Panc1 (cell line): Measurements from ENCODE around the gene DSCAM. TPM values are rescaled to one million over a fixed set of nuclear protein-coding genes. Genes with fewer than 3 reads are reported as not detected.

Experiments used
- ATAC-seq: fragments of 200-7000 bp; cut with Tn5 transposase; 2 replicates; pipeline ENCODE4 v1.9.1; 2020; ENCODE audit warnings: mild to moderate bottlenecking, moderate library complexity
- BruUV-seq: library from RNA; stranded (reverse); fragments of 400-500 nt; replicated peaks from 2 replicates; lab custom pipeline; 2021; lab: Mats Ljungman, UMichigan
- CTCF ChIA-PET: fragments of 300-600 bp; sonication (Branson Sonifier 250); formaldehyde crosslinking; loops from one replicate; lab custom pipeline; 2022; ENCODE audit warnings: antibody characterized with exemption; lab: Charles Lee
- POLR2A ChIA-PET: fragments of 300-600 bp; sonication (Branson Sonifier 250); formaldehyde crosslinking; loops from one replicate; lab custom pipeline; 2022; ENCODE audit warnings: antibody characterized with exemption; lab: Charles Lee
- DNase-seq: peaks from one replicate; pipeline ENCODE4 v3.0.0-alpha.2; 2010; ENCODE audit warnings: low read depth, low spot score
- H3K27ac ChIP-seq: 2 replicates; pipeline ENCODE4 v1.5.1; 2011; ENCODE audit warnings: mild to moderate bottlenecking, low read length, inconsistent platforms
- H3K27me3 ChIP-seq: fragments of 200-500 bp; sonication (Bioruptor generic); 2 replicates; pipeline ENCODE4 v1.6.0; 2014; ENCODE audit warnings: low read length, inconsistent platforms; ENCODE audit not compliant: control insufficient read depth, insufficient read depth
- H3K36me3 ChIP-seq: fragments of 200-500 bp; sonication (Bioruptor generic); 2 replicates; pipeline ENCODE4 v1.5.1; 2014; ENCODE audit warnings: inconsistent platforms, mild to moderate bottlenecking, low read length, moderate library complexity; ENCODE audit not compliant: control insufficient read depth, insufficient read depth
- H3K4me1 ChIP-seq: 2 replicates; pipeline ENCODE4 v1.5.1; 2011; ENCODE audit warnings: inconsistent platforms, mild to moderate bottlenecking, low read length, moderate library complexity; ENCODE audit not compliant: control insufficient read depth, insufficient read depth
- H3K4me3 ChIP-seq, 2 experiments: 2 replicates each; pipeline ENCODE4 v1.5.1; 2011 to 2012; ENCODE audit warnings: low read depth in 2 of 2, low read length in 2 of 2, mild to moderate bottlenecking in 2 of 2, inconsistent platforms in 1 of 2, moderate library complexity in 1 of 2
- H3K9me3 ChIP-seq: fragments of 200-500 bp; sonication (Bioruptor generic); 2 replicates; pipeline ENCODE4 v1.5.1; 2014; ENCODE audit warnings: low read depth, mild to moderate bottlenecking, inconsistent platforms, low read length, moderate library complexity; ENCODE audit not compliant: control insufficient read depth, insufficient read depth
- CTCF ChIP-seq: fragments of 450-650 bp; IDR thresholded peaks from 2 replicates; pipeline ENCODE4 v1.5.1; 2017; ENCODE audit warnings: mild to moderate bottlenecking
- POLR2AphosphoS5 ChIP-seq: IDR thresholded peaks from 2 replicates; pipeline ENCODE4 v1.6.1; 2012; ENCODE audit warnings: mild to moderate bottlenecking, low read depth, low read length, moderate library complexity
- REST ChIP-seq, 2 experiments: IDR thresholded peaks; 2 replicates each; pipeline ENCODE4 v1.6.1; 2011 to 2012; ENCODE audit warnings: low read depth in 2 of 2, control low read depth in 1 of 2, low read length in 1 of 2, mild to moderate bottlenecking in 1 of 2, moderate library complexity in 1 of 2; ENCODE audit not compliant: insufficient read depth in 1 of 2
- SIN3A ChIP-seq: IDR thresholded peaks from 2 replicates; pipeline ENCODE4 v1.6.1; 2012; ENCODE audit warnings: low read depth, mild to moderate bottlenecking, low read length, moderate library complexity, borderline replicate concordance; ENCODE audit not compliant: insufficient read depth
- TCF7L2 ChIP-seq: IDR thresholded peaks from 2 replicates; pipeline ENCODE4 v1.6.1; 2011; ENCODE audit warnings: mild to moderate bottlenecking, low read depth, low read length, inconsistent platforms
- in situ Hi-C: cut with HindIII; loops from 2 replicates; pipeline ENCODE4 v1.10.0; 2016; ENCODE audit warnings: low sequenced_read_pairs, low pct_unique_long_range_greater_than_20kb
- intact Hi-C: fragments of 100-400 bp; cut with micrococcal nuclease; formaldehyde crosslinking; loops from one replicate; pipeline ENCODE4 v1.10.0; 2022; ENCODE audit not compliant: unreplicated experiment
- total RNA-seq: library from RNA; stranded (reverse); gene quantifications from one replicate; pipeline ENCODE4 v1.2.1, GENCODE V29; 2021; ENCODE audit not compliant: unreplicated experiment

Gene DSCAM
- total RNA-seq, 1 experiment from 2014 or later, result not detected

DNA sequence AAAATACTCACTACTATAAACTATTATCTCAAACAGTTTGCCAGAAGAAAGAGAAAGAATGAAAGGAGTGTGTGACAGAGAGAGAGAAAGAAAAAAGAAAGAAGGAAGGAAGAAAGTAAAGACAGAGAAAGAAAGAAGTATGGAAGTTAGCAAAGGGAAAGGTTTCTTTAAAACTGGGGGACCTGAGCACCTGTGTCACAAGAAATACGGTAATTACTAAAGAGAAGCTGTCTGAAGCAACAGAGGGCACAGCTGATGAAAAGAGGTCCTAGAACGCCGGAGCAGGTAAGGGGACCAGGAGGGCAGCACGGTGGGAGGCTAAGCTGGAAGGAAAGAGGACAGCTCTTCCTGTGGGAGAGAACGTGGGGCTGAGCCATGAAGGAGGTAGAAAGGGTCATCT, 163.6 kb downstream of the DSCAM start:
- DNase-seq, result no peak
- CTCF ChIA-PET, result no interaction called here
- no peaks in the 10 kb centered on the region for H3K36me3 ChIP-seq
- ATAC-seq, result no peak
- no peaks in the 10 kb centered on the region for H3K9me3 ChIP-seq
- no peaks in the 10 kb centered on the region for H3K4me1 ChIP-seq
- H3K27me3 ChIP-seq, result no peaks in the 10 kb centered on the region
- no peak for TF ChIP-seq REST (IDR thresholded peaks at IDR 0.05; ENCODE audit: insufficient read depth in 1 of 2, low read depth in 2 of 2, low read length in 1 of 2)
- TF ChIP-seq CTCF, result no peak
- no peak for TF ChIP-seq TCF7L2
- no peak for TF ChIP-seq SIN3A
- in situ Hi-C loops (no loop called here), intact Hi-C loops (no loop called here)
- H3K27ac ChIP-seq, result no peak overlapping the region
- BruUV-seq, result no TSS peak
- H3K4me3 ChIP-seq, result no peak overlapping the region
- POLR2A ChIA-PET, result no interaction called here

DNA sequence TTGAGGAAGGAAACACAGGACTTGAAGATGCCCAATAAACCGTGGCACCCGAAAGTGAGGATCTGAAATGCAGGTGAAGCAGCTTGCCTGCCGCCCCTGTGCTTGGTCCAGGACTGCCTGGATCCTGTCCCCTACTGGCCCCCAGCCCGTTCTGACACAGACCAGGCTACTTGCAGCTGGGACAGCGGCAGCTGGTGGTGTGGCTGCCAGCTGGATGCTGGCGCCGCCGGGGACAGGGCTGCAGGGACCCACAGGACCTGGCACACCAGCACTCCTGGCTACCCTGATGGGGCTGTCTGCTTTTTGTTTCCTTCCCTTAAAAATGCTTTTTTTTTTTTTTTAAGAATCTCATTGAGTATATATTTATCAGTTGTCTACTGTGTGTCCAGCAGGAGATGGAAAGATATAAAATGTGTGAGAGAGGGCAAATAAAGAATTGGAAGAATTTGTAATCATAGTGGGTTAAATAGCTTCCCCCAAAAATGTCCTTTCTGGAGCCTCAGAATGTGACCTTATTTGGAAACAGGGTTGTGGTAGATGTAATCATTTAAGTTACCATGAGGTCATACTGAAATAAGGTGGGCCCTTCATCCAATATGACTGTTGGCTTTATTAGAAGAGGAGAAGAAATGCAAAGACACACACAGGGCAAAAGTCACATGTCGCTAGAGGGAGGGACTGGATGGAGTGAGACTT, 165.6 kb downstream of the DSCAM start:
- CTCF ChIA-PET, result no interaction called here
- Histone ChIP-seq H3K9me3 (no peaks in the 10 kb centered on the region), H3K4me1 (no peaks in the 10 kb centered on the region), H3K27me3 (no peaks in the 10 kb centered on the region), H3K27ac (no peak overlapping the region), H3K36me3 (no peaks in the 10 kb centered on the region), H3K4me3 (no peak overlapping the region)
- intact Hi-C loops, result no loop called here
- in situ Hi-C loops, result no loop called here
- POLR2A ChIA-PET, result no interaction called here
- ATAC-seq (no peak), DNase-seq (no peak)
- no TSS peak for BruUV-seq
- TF ChIP-seq SIN3A (no peak), CTCF (no peak), TCF7L2 (no peak), REST (IDR thresholded peaks at IDR 0.05; ENCODE audit: insufficient read depth in 1 of 2, low read depth in 2 of 2, low read length in 1 of 2) (no peak), POLR2AphosphoS5 (no peak)
